Measurements from ENCODE around the gene FAM114A2.

Gene FAM114A2

DNA sequence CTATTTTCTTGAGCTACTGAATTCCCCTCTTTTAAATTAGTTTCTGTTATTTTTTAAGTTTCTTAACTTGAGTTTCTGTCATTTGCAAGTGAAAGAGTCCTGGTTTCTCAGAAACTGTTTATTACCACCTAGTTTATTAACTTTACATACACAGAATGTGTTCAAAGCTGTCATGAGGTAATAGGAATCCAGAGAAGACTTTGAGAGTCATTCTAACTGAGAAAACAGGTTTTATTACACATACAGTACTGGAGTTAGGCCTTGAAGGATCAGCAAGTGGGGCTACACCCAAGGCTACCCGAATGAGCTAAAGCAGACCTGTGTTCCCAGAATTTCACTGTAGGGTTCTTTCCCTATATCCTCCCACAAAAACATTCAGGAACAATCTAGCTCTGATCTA, 33.1 kb downstream of the FAM114A2 start:
- no peak for DNase-seq
- H3K27me3 ChIP-seq (replicated peaks in 2 of 5; ENCODE audit: control insufficient read depth in 4 of 5, insufficient read depth in 5 of 5, low read length in 4 of 5) = no peaks in the 10 kb centered on the region
- no peak overlapping the region for H3K4me3 ChIP-seq (ENCODE audit: control insufficient read depth in 1 of 7, extremely low read depth in 1 of 7, insufficient read depth in 4 of 7, low read depth in 2 of 7, low read length in 6 of 7)
- WGBS (ENCODE audit: insufficient coverage) = 100% methylated on average over 1 of the region's 1 CpG
- no peak overlapping the region for H3K27ac ChIP-seq (ENCODE audit: insufficient read depth in 1 of 2, low read depth in 1 of 2, low read length in 2 of 2, poor library complexity in 1 of 2, severe bottlenecking in 2 of 2)
- H3K36me3 ChIP-seq (ENCODE audit: control insufficient read depth in 4 of 4, insufficient read depth in 4 of 4, low read length in 3 of 4) = peaks cover 5 to 19% (median 13%) of the 10 kb centered on the region in 4 experiments
- ChIA-PET CTCF (interaction anchor here (1.7 to 2.3 kb wide), 2 partner anchors 9 to 30 kb away, joined by 5 to 6 read pairs; no protein-coding TSS in a partner anchor), POLR2A (interaction anchor here (0.5 to 0.6 kb wide), 2 partner anchors 108 to 734 kb away, joined by 3 read pairs; no protein-coding TSS in a partner anchor)
- H3K9me3 ChIP-seq (ENCODE audit: control extremely low read depth in 1 of 5, control insufficient read depth in 4 of 5, insufficient read depth in 2 of 5, low read depth in 1 of 5, low read length in 4 of 5) = no peaks in the 10 kb centered on the region
- no peaks in the 10 kb centered on the region for H3K4me1 ChIP-seq (ENCODE audit: control extremely low read depth in 1 of 4, control insufficient read depth in 4 of 4, insufficient read depth in 4 of 4, low read length in 3 of 4)

DNA sequence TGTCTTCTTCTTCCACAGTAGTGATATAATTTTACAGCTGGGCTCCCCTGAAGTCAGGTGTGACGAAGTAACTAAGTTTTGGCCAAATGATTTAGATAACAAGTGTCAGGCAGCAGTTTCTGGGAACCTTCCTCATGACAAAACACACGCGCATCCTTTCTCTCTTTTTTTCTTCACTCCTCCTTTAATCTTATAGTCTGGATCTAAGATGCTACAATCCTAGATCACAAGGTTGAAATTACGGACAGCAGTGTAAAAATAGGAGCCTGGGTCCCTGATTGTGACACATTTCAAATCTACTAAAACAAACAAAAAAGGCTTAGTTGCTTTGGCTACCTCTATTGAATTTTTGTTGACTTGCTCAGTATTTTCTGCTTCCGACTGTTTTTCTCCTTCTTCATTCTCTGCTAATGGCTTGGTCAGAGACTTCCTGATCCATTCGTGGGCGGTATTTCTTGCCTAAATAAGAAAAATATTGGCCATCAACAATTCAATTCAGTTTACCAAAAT, 36.1 kb downstream of the FAM114A2 start:
- no peak overlapping the region for H3K4me3 ChIP-seq (ENCODE audit: control insufficient read depth in 1 of 7, extremely low read depth in 1 of 7, insufficient read depth in 4 of 7, low read depth in 2 of 7, low read length in 6 of 7)
- no peak for DNase-seq
- peaks cover 7 to 27% (median 12%) of the 10 kb centered on the region in 4 experiments for H3K36me3 ChIP-seq (ENCODE audit: control insufficient read depth in 4 of 4, insufficient read depth in 4 of 4, low read length in 3 of 4)
- ChIA-PET CTCF (interaction anchor here (1.7 kb wide), 1 partner anchor 27 kb away, joined by 5 read pairs; no protein-coding TSS in a partner anchor), POLR2A (no interaction called here)
- H3K27me3 ChIP-seq (replicated peaks in 2 of 5; ENCODE audit: control insufficient read depth in 4 of 5, insufficient read depth in 5 of 5, low read length in 4 of 5) = no peaks in the 10 kb centered on the region
- peaks cover 0 to 6% (median 0%) of the 10 kb centered on the region in 5 experiments for H3K9me3 ChIP-seq (ENCODE audit: control extremely low read depth in 1 of 5, control insufficient read depth in 4 of 5, insufficient read depth in 2 of 5, low read depth in 1 of 5, low read length in 4 of 5)
- WGBS (ENCODE audit: insufficient coverage) = 90% methylated on average over 7 of the region's 7 CpGs
- no peak overlapping the region for H3K27ac ChIP-seq (ENCODE audit: insufficient read depth in 1 of 2, low read depth in 1 of 2, low read length in 2 of 2, poor library complexity in 1 of 2, severe bottlenecking in 2 of 2)
- H3K4me1 ChIP-seq (ENCODE audit: control extremely low read depth in 1 of 4, control insufficient read depth in 4 of 4, insufficient read depth in 4 of 4, low read length in 3 of 4) = no peaks in the 10 kb centered on the region

DNA sequence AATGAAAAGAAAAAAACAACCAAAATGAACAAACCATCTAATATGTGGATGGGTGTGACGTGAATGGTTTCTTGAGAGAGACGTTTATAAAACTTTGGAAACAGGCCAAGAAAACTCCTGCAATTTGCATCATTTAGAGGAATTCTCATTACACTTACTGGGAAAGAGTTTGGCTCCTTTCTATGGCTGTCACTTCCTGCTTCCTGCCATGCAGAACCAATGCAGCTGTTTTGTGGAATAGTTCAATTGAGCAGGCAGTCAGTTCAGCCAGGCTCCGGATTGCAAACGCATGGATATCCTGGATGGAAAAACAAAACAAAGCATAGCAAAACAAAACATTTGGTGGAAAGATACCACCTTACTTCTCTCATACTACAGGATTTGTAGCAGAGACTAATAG, 36.6 kb downstream of the FAM114A2 start:
- ChIA-PET POLR2A (no interaction called here), CTCF (no interaction called here)
- Histone ChIP-seq H3K4me1 (ENCODE audit: control extremely low read depth in 1 of 4, control insufficient read depth in 4 of 4, insufficient read depth in 4 of 4, low read length in 3 of 4) (no peaks in the 10 kb centered on the region), H3K36me3 (ENCODE audit: control insufficient read depth in 4 of 4, insufficient read depth in 4 of 4, low read length in 3 of 4) (peaks cover 7 to 30% (median 14%) of the 10 kb centered on the region in 4 experiments), H3K9me3 (ENCODE audit: control extremely low read depth in 1 of 5, control insufficient read depth in 4 of 5, insufficient read depth in 2 of 5, low read depth in 1 of 5, low read length in 4 of 5) (peaks cover 0 to 6% (median 0%) of the 10 kb centered on the region in 5 experiments), H3K27me3 (replicated peaks in 2 of 5; ENCODE audit: control insufficient read depth in 4 of 5, insufficient read depth in 5 of 5, low read length in 4 of 5) (no peaks in the 10 kb centered on the region), H3K4me3 (ENCODE audit: control insufficient read depth in 1 of 7, extremely low read depth in 1 of 7, insufficient read depth in 4 of 7, low read depth in 2 of 7, low read length in 6 of 7) (no peak overlapping the region), H3K27ac (ENCODE audit: insufficient read depth in 1 of 2, low read depth in 1 of 2, low read length in 2 of 2, poor library complexity in 1 of 2, severe bottlenecking in 2 of 2) (no peak overlapping the region)
- WGBS (ENCODE audit: insufficient coverage) = no CpG with 5 or more reads among the region's 4 CpGs
- no peak for DNase-seq

DNA sequence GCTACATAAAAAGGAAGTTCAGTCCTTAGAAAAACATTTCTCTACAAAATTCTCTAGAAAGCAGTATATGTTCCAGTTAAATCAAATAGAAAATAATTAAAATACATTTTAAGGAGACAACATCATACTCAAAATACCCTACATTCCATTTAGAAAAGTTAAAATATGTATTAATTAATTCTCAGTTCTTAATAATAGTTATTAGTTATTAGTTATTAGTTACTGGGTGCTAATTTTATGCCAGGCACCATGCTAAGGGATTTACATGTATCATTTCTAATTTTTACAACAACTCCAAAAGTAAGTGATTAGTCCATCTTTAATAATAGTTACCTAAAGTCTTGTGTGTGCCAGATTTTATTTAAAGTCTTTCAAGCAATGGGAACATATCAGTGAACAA, 38.0 kb downstream of the FAM114A2 start:
- ChIA-PET CTCF (no interaction called here), POLR2A (no interaction called here)
- H3K36me3 ChIP-seq (ENCODE audit: control insufficient read depth in 4 of 4, insufficient read depth in 4 of 4, low read length in 3 of 4) = peaks cover 7 to 37% (median 13%) of the 10 kb centered on the region in 4 experiments
- no peak for DNase-seq
- H3K9me3 ChIP-seq (ENCODE audit: control extremely low read depth in 1 of 5, control insufficient read depth in 4 of 5, insufficient read depth in 2 of 5, low read depth in 1 of 5, low read length in 4 of 5) = peaks cover 0 to 6% (median 0%) of the 10 kb centered on the region in 5 experiments
- no peaks in the 10 kb centered on the region for H3K4me1 ChIP-seq (ENCODE audit: control extremely low read depth in 1 of 4, control insufficient read depth in 4 of 4, insufficient read depth in 4 of 4, low read length in 3 of 4)
- no peak overlapping the region for H3K4me3 ChIP-seq (ENCODE audit: control insufficient read depth in 1 of 7, extremely low read depth in 1 of 7, insufficient read depth in 4 of 7, low read depth in 2 of 7, low read length in 6 of 7)
- H3K27ac ChIP-seq (ENCODE audit: insufficient read depth in 1 of 2, low read depth in 1 of 2, low read length in 2 of 2, poor library complexity in 1 of 2, severe bottlenecking in 2 of 2) = no peak overlapping the region
- H3K27me3 ChIP-seq (replicated peaks in 2 of 5; ENCODE audit: control insufficient read depth in 4 of 5, insufficient read depth in 5 of 5, low read length in 4 of 5) = no peaks in the 10 kb centered on the region

DNA sequence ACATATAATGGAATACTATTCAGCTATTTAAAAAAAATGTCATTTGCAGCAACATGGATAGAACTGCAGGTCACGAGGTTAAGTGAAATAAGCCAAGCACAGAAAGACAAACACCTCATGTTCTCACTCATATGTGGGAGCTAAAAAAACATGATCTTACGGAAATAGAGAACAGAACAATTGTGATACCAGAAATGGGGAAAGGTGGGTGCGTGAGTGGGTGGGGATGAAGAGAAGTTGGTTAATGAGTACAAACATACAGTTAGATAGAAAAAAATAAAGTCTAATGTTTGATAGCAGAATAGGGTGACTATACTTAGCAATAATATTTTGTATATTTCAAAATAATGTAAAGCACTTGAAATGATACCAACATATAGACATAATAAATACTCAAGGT, 38.7 kb downstream of the FAM114A2 start:
- WGBS (ENCODE audit: insufficient coverage) = 90% methylated on average over 2 of the region's 3 CpGs
- Histone ChIP-seq H3K9me3 (ENCODE audit: control extremely low read depth in 1 of 5, control insufficient read depth in 4 of 5, insufficient read depth in 2 of 5, low read depth in 1 of 5, low read length in 4 of 5) (peaks cover 0 to 6% (median 0%) of the 10 kb centered on the region in 5 experiments), H3K27me3 (replicated peaks in 2 of 5; ENCODE audit: control insufficient read depth in 4 of 5, insufficient read depth in 5 of 5, low read length in 4 of 5) (no peaks in the 10 kb centered on the region), H3K27ac (ENCODE audit: insufficient read depth in 1 of 2, low read depth in 1 of 2, low read length in 2 of 2, poor library complexity in 1 of 2, severe bottlenecking in 2 of 2) (no peak overlapping the region), H3K4me1 (ENCODE audit: control extremely low read depth in 1 of 4, control insufficient read depth in 4 of 4, insufficient read depth in 4 of 4, low read length in 3 of 4) (no peaks in the 10 kb centered on the region), H3K36me3 (ENCODE audit: control insufficient read depth in 4 of 4, insufficient read depth in 4 of 4, low read length in 3 of 4) (peaks cover 7 to 37% (median 11%) of the 10 kb centered on the region in 4 experiments), H3K4me3 (ENCODE audit: control insufficient read depth in 1 of 7, extremely low read depth in 1 of 7, insufficient read depth in 4 of 7, low read depth in 2 of 7, low read length in 6 of 7) (no peak overlapping the region)
- CTCF ChIA-PET = interaction anchor here (1.1 kb wide), 1 partner anchor 11 kb away, joined by 3 read pairs; no protein-coding TSS in a partner anchor
- no peak for DNase-seq
- POLR2A ChIA-PET = no interaction called here

DNA sequence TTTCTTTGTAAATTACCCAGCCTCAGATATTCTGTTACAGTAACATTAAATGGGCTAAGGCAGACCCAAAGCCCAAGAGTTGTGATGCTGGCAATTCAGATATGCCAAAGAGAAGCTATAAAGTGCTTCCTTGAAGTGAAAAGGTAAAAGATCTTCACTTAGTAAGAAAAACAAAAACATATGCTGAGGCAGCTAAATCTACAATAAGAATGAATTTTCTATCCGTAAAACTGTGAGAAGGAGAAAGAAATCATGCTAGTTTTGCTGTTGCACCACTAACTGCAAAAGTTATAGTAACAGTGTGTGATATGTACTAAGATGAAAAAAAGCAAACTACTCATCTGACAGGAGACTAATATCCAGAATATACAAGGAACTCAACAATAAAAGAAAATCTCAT, 39.9 kb downstream of the FAM114A2 start:
- H3K4me3 ChIP-seq (ENCODE audit: control insufficient read depth in 1 of 7, extremely low read depth in 1 of 7, insufficient read depth in 4 of 7, low read depth in 2 of 7, low read length in 6 of 7) = no peak overlapping the region
- H3K36me3 ChIP-seq (ENCODE audit: control insufficient read depth in 4 of 4, insufficient read depth in 4 of 4, low read length in 3 of 4) = peaks cover 6 to 43% (median 11%) of the 10 kb centered on the region in 4 experiments
- peaks cover 0 to 6% (median 0%) of the 10 kb centered on the region in 5 experiments for H3K9me3 ChIP-seq (ENCODE audit: control extremely low read depth in 1 of 5, control insufficient read depth in 4 of 5, insufficient read depth in 2 of 5, low read depth in 1 of 5, low read length in 4 of 5)
- whole genome bisulfite sequencing (ENCODE audit: insufficient coverage) = no CpG with 5 or more reads among the region's 1 CpG
- DNase-seq = no peak
- no peaks in the 10 kb centered on the region for H3K4me1 ChIP-seq (ENCODE audit: control extremely low read depth in 1 of 4, control insufficient read depth in 4 of 4, insufficient read depth in 4 of 4, low read length in 3 of 4)
- H3K27me3 ChIP-seq (replicated peaks in 2 of 5; ENCODE audit: control insufficient read depth in 4 of 5, insufficient read depth in 5 of 5, low read length in 4 of 5) = no peaks in the 10 kb centered on the region
- POLR2A ChIA-PET = no interaction called here
- no peak overlapping the region for H3K27ac ChIP-seq (ENCODE audit: insufficient read depth in 1 of 2, low read depth in 1 of 2, low read length in 2 of 2, poor library complexity in 1 of 2, severe bottlenecking in 2 of 2)
- CTCF ChIA-PET = interaction anchor here (1.1 kb wide), 1 partner anchor 12 kb away, joined by 3 read pairs; no protein-coding TSS in a partner anchor

DNA sequence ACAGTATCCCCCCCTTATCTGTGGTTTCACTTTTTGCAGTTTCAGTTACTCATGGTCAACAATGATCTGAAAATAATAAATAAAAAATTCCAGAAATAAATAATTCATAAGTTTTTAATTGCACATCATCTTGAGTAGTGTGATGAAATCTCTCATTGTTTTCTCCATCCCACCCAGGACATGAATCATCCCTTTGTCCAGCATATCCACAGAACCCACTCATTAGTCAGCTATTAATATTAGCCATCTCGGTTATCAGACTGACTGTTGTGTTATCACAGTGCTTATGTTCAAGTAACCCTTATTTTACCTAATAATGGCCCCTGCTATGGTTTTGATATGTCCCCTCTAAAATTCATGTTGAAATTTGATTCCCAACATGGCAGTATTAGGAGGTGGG, 40.7 kb downstream of the FAM114A2 start:
- ChIA-PET CTCF (no interaction called here), POLR2A (no interaction called here)
- DNase-seq = no peak
- H3K27me3 ChIP-seq (replicated peaks in 2 of 5; ENCODE audit: control insufficient read depth in 4 of 5, insufficient read depth in 5 of 5, low read length in 4 of 5) = no peaks in the 10 kb centered on the region
- H3K9me3 ChIP-seq (ENCODE audit: control extremely low read depth in 1 of 5, control insufficient read depth in 4 of 5, insufficient read depth in 2 of 5, low read depth in 1 of 5, low read length in 4 of 5) = peaks cover 0 to 6% (median 0%) of the 10 kb centered on the region in 5 experiments
- no peaks in the 10 kb centered on the region for H3K4me1 ChIP-seq (ENCODE audit: control extremely low read depth in 1 of 4, control insufficient read depth in 4 of 4, insufficient read depth in 4 of 4, low read length in 3 of 4)
- H3K27ac ChIP-seq (ENCODE audit: insufficient read depth in 1 of 2, low read depth in 1 of 2, low read length in 2 of 2, poor library complexity in 1 of 2, severe bottlenecking in 2 of 2) = no peak overlapping the region
- H3K4me3 ChIP-seq (ENCODE audit: control insufficient read depth in 1 of 7, extremely low read depth in 1 of 7, insufficient read depth in 4 of 7, low read depth in 2 of 7, low read length in 6 of 7) = no peak overlapping the region
- WGBS (ENCODE audit: insufficient coverage) = no CpG with 5 or more reads among the region's 1 CpG
- peaks cover 7 to 45% (median 14%) of the 10 kb centered on the region in 4 experiments for H3K36me3 ChIP-seq (ENCODE audit: control insufficient read depth in 4 of 4, insufficient read depth in 4 of 4, low read length in 3 of 4)

Measured in common myeloid progenitor, CD34-positive (primary cell).